ENCODE results near the gene MPG. TPM values are rescaled to one million over a fixed set of nuclear protein-coding genes. Genes with fewer than 3 reads are reported as not detected.

The MPG gene
- total and polyA plus RNA-seq, 10 of the 15 experiments (the other 5 are each of a cell fraction or from before 2014, with no cell fraction given) = 0.32 to 193 (median 55.7) TPM

DNA sequence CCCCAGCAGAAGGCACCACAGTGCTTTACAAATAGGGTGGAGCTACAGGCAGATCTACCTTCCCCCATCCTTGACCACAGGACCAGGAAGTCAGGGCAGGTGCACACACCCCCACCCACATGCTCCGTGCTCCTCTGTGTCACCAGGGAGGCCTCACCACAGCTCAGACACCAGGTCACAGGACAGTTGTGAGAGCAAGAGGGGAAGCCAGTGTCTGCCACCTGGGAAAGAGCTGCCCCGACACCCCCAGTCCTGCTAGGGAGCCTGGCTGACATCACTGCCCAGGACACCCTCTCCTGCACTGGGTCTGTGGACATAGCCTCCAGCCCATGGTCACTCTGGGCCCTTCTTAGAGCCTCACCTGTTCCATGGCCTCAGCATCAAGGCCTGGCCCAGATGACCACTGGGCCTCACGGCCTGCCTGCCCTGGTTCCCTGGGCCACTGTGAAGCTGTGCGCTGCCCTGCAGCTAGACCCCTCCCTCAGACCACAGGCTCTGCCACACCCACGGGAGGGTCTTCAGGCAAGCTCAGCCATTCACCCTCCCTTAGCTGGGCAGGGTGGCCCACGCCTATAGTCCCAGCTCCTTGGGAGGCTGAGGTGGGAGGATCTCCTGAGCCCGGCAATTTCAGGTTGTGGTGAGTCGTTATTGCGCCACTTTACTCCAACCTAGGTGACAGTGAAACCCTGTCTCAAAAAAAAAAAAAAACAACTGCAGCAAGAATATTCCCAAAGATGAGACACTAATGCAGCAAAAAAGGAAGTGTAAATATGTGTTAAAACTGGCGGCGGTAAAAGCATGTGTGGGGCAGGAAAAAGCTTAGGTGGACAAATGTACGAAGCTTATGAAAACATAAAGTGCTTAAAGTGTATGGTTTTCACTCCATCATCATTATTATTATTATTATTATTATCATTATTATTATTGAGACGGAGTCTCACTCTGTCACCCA is 38.8 kb upstream of the MPG start:
- ChIA-PET POLR2A (interaction anchor here (0.5 to 2.4 kb wide), 5 partner anchors 14 to 298 kb away, joined by 3 to 18 read pairs (median 4); partner anchors contain the start of genes POLR3K and SNRNP25), CTCF (interaction anchor here (0.6 to 3.4 kb wide), 9 partner anchors 11 to 487 kb away, joined by 3 to 19 read pairs (median 4); partner anchors contain the start of genes POLR3K and SNRNP25)
- peak; percentile 95 for TF ChIP-seq TCF12 (IDR thresholded peaks at IDR 0.05; ENCODE audit: low read depth, low read length)
- peak; percentile 61 for TF ChIP-seq RAD51 (IDR thresholded peaks at IDR 0.05)
- no peak for TF ChIP-seq NFIC (IDR thresholded peaks at IDR 0.05; ENCODE audit: low read depth, low read length)
- peak; percentile 82 for TF ChIP-seq NBN (IDR thresholded peaks at IDR 0.05)
- peak; percentile 57 for TF ChIP-seq SP1 (IDR thresholded peaks at IDR 0.05; ENCODE audit: low read depth, low read length)
- TF ChIP-seq GATAD2B (conservative IDR thresholded peaks at IDR 0.05; ENCODE audit: low read depth) = peak; percentile 79
- TF ChIP-seq POLR2AphosphoS2 (IDR thresholded peaks at IDR 0.05; ENCODE audit: low read depth, low read length) = peak; percentile 24; the same call in 1 of the 2 replicates
- TF ChIP-seq EGR1 (IDR thresholded peaks at IDR 0.05; ENCODE audit: borderline replicate concordance in 1 of 2, low read depth in 2 of 2, low read length in 2 of 2) = 0 out of 3 replicates have a peak, but pooled peaks of 1 of the 2 experiments have one; percentile 58
- peak; percentile 74 for TF ChIP-seq MEF2B (IDR thresholded peaks at IDR 0.05; ENCODE audit: partially characterized antibody, poor library complexity, severe bottlenecking)
- TF ChIP-seq, protein P1, sequence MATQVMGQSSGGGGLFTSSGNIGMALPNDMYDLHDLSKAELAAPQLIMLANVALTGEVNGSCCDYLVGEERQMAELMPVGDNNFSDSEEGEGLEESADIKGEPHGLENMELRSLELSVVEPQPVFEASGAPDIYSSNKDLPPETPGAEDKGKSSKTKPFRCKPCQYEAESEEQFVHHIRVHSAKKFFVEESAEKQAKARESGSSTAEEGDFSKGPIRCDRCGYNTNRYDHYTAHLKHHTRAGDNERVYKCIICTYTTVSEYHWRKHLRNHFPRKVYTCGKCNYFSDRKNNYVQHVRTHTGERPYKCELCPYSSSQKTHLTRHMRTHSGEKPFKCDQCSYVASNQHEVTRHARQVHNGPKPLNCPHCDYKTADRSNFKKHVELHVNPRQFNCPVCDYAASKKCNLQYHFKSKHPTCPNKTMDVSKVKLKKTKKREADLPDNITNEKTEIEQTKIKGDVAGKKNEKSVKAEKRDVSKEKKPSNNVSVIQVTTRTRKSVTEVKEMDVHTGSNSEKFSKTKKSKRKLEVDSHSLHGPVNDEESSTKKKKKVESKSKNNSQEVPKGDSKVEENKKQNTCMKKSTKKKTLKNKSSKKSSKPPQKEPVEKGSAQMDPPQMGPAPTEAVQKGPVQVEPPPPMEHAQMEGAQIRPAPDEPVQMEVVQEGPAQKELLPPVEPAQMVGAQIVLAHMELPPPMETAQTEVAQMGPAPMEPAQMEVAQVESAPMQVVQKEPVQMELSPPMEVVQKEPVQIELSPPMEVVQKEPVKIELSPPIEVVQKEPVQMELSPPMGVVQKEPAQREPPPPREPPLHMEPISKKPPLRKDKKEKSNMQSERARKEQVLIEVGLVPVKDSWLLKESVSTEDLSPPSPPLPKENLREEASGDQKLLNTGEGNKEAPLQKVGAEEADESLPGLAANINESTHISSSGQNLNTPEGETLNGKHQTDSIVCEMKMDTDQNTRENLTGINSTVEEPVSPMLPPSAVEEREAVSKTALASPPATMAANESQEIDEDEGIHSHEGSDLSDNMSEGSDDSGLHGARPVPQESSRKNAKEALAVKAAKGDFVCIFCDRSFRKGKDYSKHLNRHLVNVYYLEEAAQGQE (IDR thresholded peaks at IDR 0.05; ENCODE audit: low read depth, low read length) = no peak
- peak; percentile 61 for TF ChIP-seq SMARCA5 (IDR thresholded peaks at IDR 0.05)
- no peak for TF ChIP-seq HCFC1 (IDR thresholded peaks at IDR 0.05; ENCODE audit: low read length)
- TF ChIP-seq EP300 (IDR thresholded peaks at IDR 0.05; ENCODE audit: borderline replicate concordance in 1 of 2, control insufficient read depth in 1 of 2, low read depth in 2 of 2, low read length in 2 of 2) = peak; percentile 35 to 76; a peak in 3 of 4 replicates
- TF ChIP-seq PML (IDR thresholded peaks at IDR 0.05; ENCODE audit: low read length) = no peak
- peak; percentile 77 for TF ChIP-seq NR2F1 (conservative IDR thresholded peaks at IDR 0.05)
- 0 out of 2 replicates have a peak, but pooled peaks have one; percentile 34 for TF ChIP-seq MEF2A (IDR thresholded peaks at IDR 0.05; ENCODE audit: insufficient read depth, low read depth, low read length)
- TF ChIP-seq, protein P2, sequence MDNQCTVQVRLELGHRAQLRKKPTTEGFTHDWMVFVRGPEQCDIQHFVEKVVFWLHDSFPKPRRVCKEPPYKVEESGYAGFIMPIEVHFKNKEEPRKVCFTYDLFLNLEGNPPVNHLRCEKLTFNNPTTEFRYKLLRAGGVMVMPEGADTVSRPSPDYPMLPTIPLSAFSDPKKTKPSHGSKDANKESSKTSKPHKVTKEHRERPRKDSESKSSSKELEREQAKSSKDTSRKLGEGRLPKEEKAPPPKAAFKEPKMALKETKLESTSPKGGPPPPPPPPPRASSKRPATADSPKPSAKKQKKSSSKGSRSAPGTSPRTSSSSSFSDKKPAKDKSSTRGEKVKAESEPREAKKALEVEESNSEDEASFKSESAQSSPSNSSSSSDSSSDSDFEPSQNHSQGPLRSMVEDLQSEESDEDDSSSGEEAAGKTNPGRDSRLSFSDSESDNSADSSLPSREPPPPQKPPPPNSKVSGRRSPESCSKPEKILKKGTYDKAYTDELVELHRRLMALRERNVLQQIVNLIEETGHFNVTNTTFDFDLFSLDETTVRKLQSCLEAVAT (IDR thresholded peaks at IDR 0.05) = peak; percentile 24; the same call in 1 of the 2 replicates

More for the DNA sequence above, 38.8 kb upstream of the MPG start:
- peaks cover 34% of the 10 kb centered on the region for H3K4me1 ChIP-seq (ENCODE audit: control insufficient read depth, insufficient read depth, low read length)
- no peaks in the 10 kb centered on the region for H3K9me3 ChIP-seq (replicated peaks; ENCODE audit: control insufficient read depth, insufficient read depth, low read length)
- H3K79me2 ChIP-seq (ENCODE audit: control insufficient read depth, insufficient read depth, low read length) = no peaks in the 10 kb centered on the region
- H3K36me3 ChIP-seq (ENCODE audit: control insufficient read depth in 2 of 2, insufficient read depth in 2 of 2, low read length in 1 of 2) = peaks cover 3 to 13% of the 10 kb centered on the region in 2 experiments; a peak in 3 of 4 replicates
- no peaks in the 10 kb centered on the region for H3K27me3 ChIP-seq (replicated peaks in 1 of 2; ENCODE audit: control insufficient read depth in 2 of 2, insufficient read depth in 2 of 2, low read length in 1 of 2)
- intact Hi-C loops (cut with micrococcal nuclease; ENCODE audit: unreplicated experiment) = no loop called here
- FAIRE-seq (peak; percentile 86), DNase-seq (ENCODE audit: low read depth, low spot score) (peak; percentile 79), ATAC-seq (peak; percentile 91)
- H2AFZ ChIP-seq (ENCODE audit: control insufficient read depth, low read depth, low read length) = no peak overlapping the region
- H3K4me2 ChIP-seq (ENCODE audit: control insufficient read depth, insufficient read depth) = peak overlapping the region; percentile 28; the same call in 1 of the 2 replicates
- no TSS peak for BruUV-seq (replicated peaks)
- no peaks in the 10 kb centered on the region for H4K20me1 ChIP-seq (ENCODE audit: control insufficient read depth, insufficient read depth)
- SMC1A ChIA-PET (ENCODE audit: uncharacterized antibody, unreplicated experiment) = interaction anchor here (1.1 to 2.7 kb wide), 3 partner anchors 14 to 38 kb away, joined by 3 to 10 read pairs (median 8); partner anchors contain the start of genes MPG, POLR3K and SNRNP25
- H3K4me3 ChIP-seq = no peak overlapping the region
- 14% methylated on average over 11 of the region's 13 CpGs for WGBS (ENCODE audit: insufficient coverage, insufficient replicate concordance, low lambda C conversion rate, missing lambda C conversion rate)
- H3K9ac ChIP-seq (ENCODE audit: control insufficient read depth, insufficient read depth, low read length) = peak overlapping the region; percentile 13; the same call in 1 of the 2 replicates
- peak overlapping the region; percentile 75 for H3K27ac ChIP-seq (ENCODE audit: control insufficient read depth, insufficient read depth)
- in situ Hi-C loops (cut with MboI) = no loop called here
- RAD21 ChIA-PET (ENCODE audit: unreplicated experiment) = interaction anchor here (0.6 to 3.2 kb wide), 6 partner anchors 10 to 58 kb away, joined by 3 to 22 read pairs (median 4); partner anchors contain the start of genes POLR3K and SNRNP25

All from GM12878 (cell line).